ENCODE results near the gene SPRR4. TPM values are rescaled to one million over a fixed set of nuclear protein-coding genes. Genes with fewer than 3 reads are reported as not detected.

The SPRR4 gene
- total RNA-seq, 4 donors from 2014 or later, result not detected

DNA sequence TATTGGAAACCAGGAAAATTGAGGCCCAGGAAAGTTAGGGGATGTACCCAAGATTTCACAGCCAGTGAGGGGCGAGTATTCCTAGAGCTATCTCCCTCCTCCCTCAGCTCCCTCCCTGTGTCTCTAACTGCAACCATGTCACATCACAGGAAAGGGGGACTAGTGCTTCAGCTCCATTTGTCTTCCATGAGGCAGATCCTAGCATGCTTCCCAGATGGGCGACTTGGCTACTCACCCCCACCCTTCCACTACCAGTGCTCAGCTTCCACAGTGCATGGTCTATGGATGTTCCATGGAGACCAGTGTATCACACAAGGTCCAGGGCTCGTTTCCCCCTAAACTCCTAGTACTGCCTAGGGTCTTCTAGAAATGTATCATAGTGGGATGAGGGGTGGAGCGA lies 4.6 kb upstream of the SPRR4 start:
- no peak overlapping the region for H3K27ac ChIP-seq
- no peaks in the 10 kb centered on the region for H3K27me3 ChIP-seq
- H3K9me3 ChIP-seq, result no peaks in the 10 kb centered on the region
- H3K4me3 ChIP-seq, result no peak overlapping the region
- H3K4me1 ChIP-seq, result no peaks in the 10 kb centered on the region
- no peak for DNase-seq
- no peaks in the 10 kb centered on the region for H3K36me3 ChIP-seq
- TF ChIP-seq POLR2A (IDR thresholded peaks at IDR 0.05), result no peak
- TF ChIP-seq, protein P1, sequence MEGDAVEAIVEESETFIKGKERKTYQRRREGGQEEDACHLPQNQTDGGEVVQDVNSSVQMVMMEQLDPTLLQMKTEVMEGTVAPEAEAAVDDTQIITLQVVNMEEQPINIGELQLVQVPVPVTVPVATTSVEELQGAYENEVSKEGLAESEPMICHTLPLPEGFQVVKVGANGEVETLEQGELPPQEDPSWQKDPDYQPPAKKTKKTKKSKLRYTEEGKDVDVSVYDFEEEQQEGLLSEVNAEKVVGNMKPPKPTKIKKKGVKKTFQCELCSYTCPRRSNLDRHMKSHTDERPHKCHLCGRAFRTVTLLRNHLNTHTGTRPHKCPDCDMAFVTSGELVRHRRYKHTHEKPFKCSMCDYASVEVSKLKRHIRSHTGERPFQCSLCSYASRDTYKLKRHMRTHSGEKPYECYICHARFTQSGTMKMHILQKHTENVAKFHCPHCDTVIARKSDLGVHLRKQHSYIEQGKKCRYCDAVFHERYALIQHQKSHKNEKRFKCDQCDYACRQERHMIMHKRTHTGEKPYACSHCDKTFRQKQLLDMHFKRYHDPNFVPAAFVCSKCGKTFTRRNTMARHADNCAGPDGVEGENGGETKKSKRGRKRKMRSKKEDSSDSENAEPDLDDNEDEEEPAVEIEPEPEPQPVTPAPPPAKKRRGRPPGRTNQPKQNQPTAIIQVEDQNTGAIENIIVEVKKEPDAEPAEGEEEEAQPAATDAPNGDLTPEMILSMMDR (IDR thresholded peaks at IDR 0.05), result no peak

DNA sequence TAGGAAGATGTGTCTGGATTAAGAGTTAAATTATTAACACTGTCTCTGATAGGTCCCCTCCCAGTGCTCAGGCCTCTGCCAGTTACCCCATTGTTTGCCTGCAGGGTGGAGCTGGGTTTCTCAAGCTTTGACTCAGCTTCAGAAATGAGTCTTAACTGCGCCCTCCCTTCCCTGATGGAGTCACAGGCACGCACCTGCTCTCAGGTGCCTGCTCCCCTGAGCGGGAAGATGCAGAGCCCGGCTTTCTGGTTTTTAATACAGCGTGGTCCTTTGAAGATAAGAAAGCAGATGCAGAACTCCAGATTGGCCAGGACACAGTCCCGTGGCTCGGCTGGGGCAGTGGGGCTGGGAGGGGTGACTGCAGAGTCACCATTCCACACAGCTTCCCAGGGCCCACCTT lies 3.2 kb upstream of the SPRR4 start:
- H3K4me3 ChIP-seq, result no peak overlapping the region
- H3K27ac ChIP-seq, result no peak overlapping the region
- no peaks in the 10 kb centered on the region for H3K36me3 ChIP-seq
- TF ChIP-seq POLR2A (IDR thresholded peaks at IDR 0.05), result no peak
- TF ChIP-seq, protein P1 (IDR thresholded peaks at IDR 0.05), result no peak
- H3K4me1 ChIP-seq, result no peaks in the 10 kb centered on the region
- no peak for DNase-seq
- H3K27me3 ChIP-seq, result no peaks in the 10 kb centered on the region
- H3K9me3 ChIP-seq, result no peaks in the 10 kb centered on the region

DNA sequence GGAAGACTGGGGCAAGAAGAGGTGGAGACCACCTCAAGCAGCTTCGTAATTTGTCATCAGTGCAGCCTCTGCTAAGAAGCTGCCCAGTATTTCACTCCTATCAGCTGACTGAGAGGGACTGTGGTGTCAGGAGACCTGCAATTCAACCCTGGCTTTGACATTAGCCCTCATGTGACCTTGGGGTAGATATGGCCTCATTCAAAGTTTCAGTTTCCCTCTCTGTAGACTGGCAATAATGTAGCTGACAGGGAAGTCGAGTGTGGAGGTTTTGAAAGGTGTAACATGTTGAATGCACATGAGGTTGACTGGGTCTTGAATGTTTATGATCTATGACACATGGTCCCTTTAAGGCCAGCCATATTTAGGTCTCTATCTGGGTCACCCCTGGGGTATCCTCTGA lies 2.2 kb upstream of the SPRR4 start:
- H3K4me3 ChIP-seq, result no peak overlapping the region
- TF ChIP-seq, protein P1 (IDR thresholded peaks at IDR 0.05), result no peak
- no peak for TF ChIP-seq POLR2A (IDR thresholded peaks at IDR 0.05)
- no peaks in the 10 kb centered on the region for H3K36me3 ChIP-seq
- no peaks in the 10 kb centered on the region for H3K27me3 ChIP-seq
- H3K4me1 ChIP-seq, result no peaks in the 10 kb centered on the region
- no peaks in the 10 kb centered on the region for H3K9me3 ChIP-seq
- no peak for DNase-seq
- no peak overlapping the region for H3K27ac ChIP-seq

DNA sequence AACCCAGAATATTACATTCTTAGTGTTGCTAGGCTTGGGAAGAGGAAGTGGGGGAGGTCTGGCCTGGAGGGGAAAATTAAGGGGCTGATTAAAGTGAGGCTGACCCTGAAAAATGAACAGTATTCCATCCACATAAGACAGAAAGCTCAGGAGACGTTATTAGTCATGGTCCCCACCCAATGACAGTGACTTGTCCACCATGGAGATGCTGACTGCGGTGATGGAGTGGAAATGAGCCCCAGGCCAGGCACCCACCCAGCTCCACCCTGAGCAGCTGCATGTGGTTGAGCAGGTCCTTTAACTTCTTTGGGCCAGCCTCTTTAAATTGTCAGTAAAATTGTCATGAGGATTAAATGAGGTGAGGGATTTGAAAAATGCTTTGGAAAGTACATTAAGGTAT lies 1.4 kb upstream of the SPRR4 start:
- TF ChIP-seq POLR2A (IDR thresholded peaks at IDR 0.05), result no peak
- TF ChIP-seq, protein P1 (IDR thresholded peaks at IDR 0.05), result no peak
- Histone ChIP-seq H3K9me3 (no peaks in the 10 kb centered on the region), H3K4me3 (no peak overlapping the region), H3K4me1 (no peaks in the 10 kb centered on the region), H3K27ac (no peak overlapping the region), H3K27me3 (no peaks in the 10 kb centered on the region), H3K36me3 (no peaks in the 10 kb centered on the region)
- DNase-seq, result no peak

DNA sequence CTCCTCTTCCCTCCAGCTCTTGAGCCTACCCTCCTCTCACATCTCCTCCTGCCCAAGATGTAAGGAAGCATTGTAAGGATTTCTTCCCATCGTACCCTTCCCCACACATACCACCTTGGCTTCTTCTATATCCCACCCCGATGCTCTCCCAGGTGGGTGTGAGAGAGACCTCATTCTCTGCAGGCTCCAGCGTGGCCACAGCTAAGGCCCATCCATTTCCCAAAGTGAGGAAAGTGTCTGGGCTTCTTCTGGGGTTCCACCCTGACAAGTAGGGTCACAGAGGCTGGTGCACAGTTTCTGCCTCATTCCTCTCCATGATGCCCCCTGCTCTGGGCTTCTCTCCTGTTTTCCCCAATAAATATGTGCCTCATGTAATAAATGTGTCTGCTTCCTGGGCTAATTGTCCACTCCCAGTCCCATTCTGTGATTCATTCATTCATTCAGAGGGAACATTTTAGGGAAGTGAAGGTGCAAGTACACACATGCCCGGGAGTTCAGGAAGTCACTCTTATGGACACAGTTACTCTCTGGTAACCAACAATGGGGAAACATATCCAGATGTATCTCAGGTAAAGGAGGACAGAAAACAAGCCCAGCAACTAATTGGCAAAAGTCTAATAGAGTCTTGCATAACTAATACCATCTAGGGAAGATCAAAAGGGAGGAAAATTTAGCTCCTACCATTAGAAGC lies 1.9 kb downstream of the SPRR4 start:
- Histone ChIP-seq H3K36me3 (no peaks in the 10 kb centered on the region), H3K9me3 (no peaks in the 10 kb centered on the region), H3K4me1 (no peaks in the 10 kb centered on the region), H3K27ac (no peak overlapping the region), H3K27me3 (no peaks in the 10 kb centered on the region), H3K4me3 (no peak overlapping the region)
- DNase-seq, result no peak
- TF ChIP-seq, protein P1 (IDR thresholded peaks at IDR 0.05), result no peak

DNA sequence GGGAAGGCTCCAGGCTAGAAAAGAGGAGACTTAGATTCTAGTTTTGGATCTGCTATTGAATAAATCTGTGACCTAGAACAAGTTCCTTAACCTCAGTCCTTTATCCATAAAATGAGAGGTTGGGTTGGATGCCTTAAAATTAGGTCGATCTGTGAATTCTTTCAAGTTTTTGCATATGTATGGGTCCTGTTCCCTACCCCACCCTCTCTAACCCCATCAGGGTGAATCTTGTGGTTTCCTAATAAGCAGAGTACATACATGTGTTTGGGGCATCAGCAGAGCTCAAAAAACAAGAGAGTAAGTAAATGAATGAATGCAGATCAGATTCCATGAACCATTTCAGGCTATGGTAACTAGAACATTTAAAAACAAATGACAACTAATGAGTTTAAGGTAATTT lies 6.2 kb downstream of the SPRR4 start:
- Histone ChIP-seq H3K27ac (no peak overlapping the region), H3K4me1 (no peaks in the 10 kb centered on the region), H3K9me3 (no peaks in the 10 kb centered on the region), H3K4me3 (no peak overlapping the region), H3K36me3 (no peaks in the 10 kb centered on the region), H3K27me3 (no peaks in the 10 kb centered on the region)
- TF ChIP-seq, protein P1 (IDR thresholded peaks at IDR 0.05), result no peak
- TF ChIP-seq POLR2A (IDR thresholded peaks at IDR 0.05), result no peak
- DNase-seq, result no peak
